Subcutaneous adipose tissue (tissue), 4 donors: ENCODE results near the gene FYB2. TPM values are rescaled to one million over a fixed set of nuclear protein-coding genes. Genes with fewer than 3 reads are reported as not detected.

ENCODE experiments used
- total RNA-seq, 4 donors: library from RNA; depleted of rRNA; stranded (reverse); fragments of >200 nt; gene quantifications; one replicate each; pipeline ENCODE4 v1.1.0, GENCODE V29; 2016
- TF ChIP-seq, protein P1 (sequence below): fragments of 450-650 bp; IDR thresholded peaks from one replicate; pipeline ENCODE4 v1.5.1; 2016; ENCODE audit warnings: low read depth, mild to moderate bottlenecking, control low read depth, antibody characterized with exemption, moderate library complexity

Gene FYB2
- total RNA-seq, 4 donors from 2014 or later, result not detected

DNA sequence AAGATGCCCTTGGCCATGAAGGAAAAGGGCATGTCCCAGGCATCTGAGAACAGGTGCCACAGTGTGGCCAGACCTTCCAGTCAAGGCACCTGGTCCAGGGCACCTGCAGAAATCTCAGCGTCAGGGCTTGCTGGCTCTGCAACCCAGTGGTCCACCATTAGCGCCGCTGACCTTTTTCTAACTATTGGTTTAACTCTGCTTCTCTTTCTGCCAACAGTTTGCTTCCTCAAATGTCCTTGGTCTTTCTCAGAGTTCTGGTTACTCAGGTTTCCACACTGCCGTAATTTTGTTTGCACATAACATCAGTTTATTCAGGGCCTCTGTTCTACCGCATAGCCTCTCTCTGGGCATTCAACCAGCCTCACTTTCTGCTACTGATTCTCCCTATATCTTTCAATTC, 16.5 kb upstream of the FYB2 start:
- TF ChIP-seq, protein P1, sequence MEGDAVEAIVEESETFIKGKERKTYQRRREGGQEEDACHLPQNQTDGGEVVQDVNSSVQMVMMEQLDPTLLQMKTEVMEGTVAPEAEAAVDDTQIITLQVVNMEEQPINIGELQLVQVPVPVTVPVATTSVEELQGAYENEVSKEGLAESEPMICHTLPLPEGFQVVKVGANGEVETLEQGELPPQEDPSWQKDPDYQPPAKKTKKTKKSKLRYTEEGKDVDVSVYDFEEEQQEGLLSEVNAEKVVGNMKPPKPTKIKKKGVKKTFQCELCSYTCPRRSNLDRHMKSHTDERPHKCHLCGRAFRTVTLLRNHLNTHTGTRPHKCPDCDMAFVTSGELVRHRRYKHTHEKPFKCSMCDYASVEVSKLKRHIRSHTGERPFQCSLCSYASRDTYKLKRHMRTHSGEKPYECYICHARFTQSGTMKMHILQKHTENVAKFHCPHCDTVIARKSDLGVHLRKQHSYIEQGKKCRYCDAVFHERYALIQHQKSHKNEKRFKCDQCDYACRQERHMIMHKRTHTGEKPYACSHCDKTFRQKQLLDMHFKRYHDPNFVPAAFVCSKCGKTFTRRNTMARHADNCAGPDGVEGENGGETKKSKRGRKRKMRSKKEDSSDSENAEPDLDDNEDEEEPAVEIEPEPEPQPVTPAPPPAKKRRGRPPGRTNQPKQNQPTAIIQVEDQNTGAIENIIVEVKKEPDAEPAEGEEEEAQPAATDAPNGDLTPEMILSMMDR, result no peak

DNA sequence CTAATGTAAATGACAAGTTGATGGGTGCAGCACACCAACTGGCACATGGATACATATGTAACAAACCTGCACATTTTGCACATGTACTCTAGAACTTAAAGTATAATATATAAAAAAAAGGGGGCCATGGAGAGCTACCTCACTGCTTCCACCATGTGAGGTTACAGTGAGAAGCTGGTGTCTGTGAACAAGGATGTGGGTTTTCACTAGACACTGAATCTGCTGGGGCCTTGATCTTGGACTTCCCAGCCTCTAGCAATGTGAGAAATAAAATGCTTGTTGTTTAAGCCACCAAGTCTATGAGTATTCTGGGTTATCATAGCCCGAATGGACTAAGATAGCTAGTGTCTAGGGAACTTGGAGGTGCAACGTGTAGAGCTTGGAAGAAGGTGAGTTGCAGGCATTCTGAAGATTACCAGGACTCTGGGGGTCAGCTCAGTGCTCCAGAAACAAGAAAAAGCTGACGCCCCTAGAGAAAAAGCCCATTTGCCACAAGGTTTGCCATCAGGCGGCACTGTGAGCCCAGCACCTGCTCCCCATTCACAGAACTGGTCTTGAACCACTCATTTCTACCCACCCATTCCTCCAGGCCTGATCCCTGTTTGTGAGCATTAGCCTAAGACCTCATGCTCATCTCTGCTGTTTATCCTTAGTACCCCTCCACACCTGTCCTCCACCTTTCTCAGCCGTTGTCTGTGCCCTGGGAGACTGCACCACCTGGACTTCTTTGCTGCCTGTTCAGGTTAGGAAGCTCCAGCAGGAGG, 15.1 kb upstream of the FYB2 start:
- TF ChIP-seq, protein P1, result no peak

DNA sequence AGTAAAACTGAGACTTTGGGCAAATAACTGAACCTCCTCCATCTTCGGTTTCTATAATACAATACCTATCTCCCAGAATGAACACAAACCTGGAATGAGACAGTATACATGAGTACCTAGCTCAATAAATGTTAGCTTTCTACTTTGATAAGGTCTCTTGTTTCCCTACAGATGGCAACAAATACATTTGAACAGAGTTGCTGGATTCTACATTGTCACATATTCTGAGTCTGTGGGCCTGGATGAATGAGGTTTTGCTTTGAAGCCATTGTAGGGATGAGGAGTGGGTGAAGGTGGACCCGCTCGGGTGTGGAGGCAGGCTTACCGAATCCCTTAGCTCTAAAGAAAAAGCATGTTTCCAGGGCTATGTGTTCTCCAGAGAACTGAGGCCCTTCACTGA, 13.9 kb upstream of the FYB2 start:
- TF ChIP-seq, protein P1, result no peak

DNA sequence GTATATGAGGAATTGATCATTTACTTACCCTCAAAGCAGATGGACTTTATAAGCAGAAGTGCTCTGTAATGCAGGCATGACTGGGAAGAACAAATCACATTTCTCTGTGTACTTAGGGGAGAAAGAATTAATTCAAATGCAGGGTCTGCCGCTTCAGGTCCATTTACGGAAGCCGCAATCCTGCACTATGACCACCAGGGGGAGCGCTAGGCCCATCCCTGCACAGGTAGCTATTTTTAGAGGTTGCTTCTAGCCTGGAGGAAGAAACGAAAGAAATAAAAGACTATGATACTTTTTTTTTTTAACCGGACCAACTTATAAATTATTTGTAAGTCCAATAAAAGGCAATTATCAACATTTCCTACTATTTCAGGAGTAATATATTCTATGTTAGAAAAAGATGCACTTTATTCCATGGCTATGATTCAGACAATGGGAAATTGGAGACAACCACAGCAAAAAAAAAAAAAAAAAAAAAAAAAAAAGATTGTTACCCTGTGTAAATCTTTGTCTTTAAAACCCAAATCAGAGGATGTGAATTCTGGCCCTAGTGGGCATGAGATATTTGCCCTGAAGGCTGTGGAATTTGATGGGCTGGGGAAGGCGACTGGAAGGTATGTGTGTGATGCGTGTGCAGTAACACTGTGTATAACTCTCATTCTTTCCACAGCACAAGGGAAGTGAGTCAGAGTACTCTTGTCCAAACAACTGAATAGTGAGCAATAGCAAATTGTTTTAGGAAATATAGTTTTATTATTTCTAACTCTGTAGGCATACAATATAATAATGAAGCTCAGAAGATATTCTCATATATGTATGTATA, 12.9 kb upstream of the FYB2 start:
- TF ChIP-seq, protein P1, result no peak

DNA sequence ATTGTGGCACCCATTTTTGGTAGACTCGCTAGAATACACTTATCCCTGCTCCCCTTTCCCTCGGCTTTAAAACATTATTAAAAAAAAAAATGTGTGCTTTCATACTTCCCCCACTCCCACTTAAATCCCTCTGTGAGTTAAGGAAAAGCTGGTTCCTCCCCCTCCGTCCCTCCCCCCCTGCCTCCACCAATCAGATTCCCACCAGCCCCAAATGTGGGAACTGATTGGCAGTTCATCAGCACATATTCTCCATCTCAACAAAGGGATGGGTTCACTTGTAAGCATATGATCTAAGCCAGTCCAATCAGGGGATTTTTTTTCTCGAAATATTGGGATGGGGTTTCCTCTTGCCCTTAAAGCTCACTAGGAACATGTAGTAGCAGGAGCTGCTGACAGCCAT, 10.8 kb upstream of the FYB2 start:
- TF ChIP-seq, protein P1, result no peak

DNA sequence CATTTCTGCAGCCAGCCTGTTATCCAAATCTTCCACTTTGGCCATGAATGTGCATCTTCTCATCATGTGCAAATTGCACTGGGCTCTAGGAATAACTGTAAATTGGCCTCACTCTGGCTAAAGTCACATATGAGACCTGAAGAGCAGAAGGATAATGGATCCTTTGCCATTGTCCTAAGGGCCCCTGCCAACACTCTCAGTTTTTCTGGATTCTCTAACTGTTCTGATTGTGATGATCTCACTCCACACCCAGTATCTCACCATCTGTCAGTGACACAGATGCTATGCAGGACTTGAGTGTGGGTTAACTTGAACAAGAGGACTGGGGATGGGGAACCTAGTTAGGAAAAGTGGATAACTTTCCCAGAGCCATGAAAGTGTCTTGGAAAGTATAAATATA, 8.5 kb upstream of the FYB2 start:
- TF ChIP-seq, protein P1, result no peak

DNA sequence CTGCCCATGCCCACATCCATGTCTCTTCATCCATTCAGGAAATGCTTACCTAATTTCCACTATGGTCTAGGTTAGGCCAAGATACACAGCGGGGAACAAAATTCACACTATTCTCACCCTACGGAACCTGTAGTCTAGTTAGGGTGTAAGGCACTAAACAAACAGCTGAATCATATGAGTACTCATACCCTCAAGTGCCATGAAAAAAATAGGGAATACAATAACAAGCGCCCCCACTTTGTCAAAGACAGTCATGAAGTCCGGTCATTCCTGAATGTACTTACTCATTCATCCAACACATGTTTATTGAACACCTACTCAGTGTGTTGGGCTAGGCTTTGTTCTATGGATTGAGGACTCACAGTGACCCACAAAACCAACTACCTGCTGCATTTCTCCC, 6.2 kb upstream of the FYB2 start:
- TF ChIP-seq, protein P1, result no peak
